ENCODE results near the gene HIVEP3.

HIVEP3 gene

DNA sequence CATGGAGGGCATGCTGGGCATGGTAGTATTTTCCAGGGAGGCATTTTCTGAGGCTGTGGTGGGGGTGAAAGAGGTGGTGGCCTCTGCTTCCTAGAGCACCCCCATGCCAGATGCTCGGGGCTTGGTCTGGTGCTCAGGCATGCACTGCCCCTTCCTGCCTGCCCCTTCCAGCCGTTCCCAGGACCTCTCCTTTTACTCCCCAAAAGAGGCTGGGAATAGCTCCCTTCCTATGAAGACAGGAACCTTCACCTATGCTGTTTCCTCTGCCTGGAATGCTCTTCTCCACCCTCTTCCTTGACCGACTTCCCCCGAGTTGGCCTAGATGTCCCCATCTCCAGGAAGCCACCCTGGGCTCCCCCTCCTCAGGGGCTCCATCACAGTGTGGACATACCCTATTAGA is 443.4 kb downstream of the HIVEP3 start:
- DNase-seq = no peak

DNA sequence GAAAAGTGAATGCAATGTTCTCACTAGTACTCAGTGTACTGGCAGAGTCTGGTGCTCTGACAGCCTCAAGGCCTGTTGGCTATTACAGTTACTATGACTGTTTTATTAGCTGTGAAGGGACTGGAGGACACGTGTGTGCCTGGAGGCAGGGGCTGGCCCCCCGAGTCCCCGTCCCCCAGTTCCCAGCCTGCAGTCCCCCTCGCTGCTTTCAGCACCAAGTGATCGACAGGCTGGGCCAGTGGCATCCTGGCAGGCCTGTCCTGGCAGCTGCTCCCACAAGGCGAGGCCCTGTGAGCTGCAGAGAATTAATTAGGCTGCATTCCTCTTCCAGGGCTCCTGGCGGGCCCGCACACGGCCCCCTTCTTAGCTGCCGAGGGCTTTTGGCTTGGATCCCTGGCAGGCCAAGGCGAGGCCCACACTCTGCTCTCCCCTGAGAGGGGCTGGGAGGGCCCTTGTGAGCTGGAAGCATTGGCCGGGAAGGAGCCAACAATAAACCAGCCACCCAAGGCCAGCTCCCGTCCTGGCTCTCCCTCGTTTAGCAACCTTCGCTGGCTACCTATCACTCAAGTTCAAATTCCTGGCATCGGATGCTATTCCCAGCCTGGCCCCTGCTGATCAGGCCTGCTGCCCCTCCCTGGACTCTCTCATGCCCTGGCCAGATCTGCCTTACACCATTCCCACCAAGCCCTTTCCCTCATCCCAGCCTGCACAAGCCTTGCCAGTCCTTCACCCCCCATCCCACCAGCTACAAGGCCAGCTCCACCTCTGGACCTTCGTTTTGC is 444.0 kb downstream of the HIVEP3 start:
- no peak for DNase-seq

DNA sequence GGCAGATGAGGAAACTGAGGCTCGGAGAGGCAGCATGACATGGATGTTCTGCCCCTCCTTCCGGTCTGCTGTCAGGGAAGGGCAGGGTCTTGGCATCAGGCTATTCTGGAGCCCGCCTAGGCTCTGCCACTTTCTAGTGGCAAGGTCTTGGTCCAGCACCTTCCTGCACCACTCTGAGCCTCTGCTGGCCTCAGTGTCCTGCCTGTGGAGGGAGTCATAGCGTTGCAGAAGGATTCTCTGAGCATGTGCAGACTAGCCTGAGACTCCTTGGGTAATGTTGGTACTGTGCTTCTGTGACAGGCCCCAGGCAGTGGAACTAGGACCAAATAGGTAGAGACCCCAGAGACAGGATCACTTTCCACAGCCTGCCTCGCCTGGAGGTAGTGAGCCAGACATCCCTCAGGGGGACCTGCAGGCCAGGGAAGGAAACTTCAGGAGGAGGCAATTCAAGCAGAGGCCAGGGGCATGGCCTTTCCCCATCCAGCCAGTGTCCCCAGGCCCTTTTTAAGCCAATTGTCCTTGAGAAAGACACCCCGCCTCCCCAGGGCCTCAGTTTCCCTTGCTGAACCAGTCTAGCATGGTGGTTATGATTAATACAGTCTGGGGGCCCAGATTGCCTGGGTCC is 444.9 kb downstream of the HIVEP3 start:
- DNase-seq = no peak

DNA sequence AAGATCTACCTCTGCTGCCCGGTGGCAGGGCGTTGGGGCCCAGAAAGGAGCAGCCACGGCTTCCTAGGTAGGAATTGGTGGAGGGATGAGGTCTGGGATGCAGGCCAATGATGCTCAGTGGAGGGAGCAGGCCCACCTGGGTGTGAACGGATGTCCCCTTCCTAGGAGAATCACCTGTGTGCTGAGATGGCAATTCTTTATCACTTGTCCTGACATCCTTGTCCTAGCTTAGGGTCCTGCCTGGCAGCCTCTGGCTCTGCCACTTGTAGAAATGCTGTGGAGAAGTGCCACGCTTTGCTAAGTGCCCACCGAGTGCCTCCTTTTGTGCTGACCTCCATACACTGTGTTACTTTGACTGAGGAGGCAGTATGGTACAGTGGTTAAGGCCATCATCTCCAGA is 447.1 kb downstream of the HIVEP3 start:
- DNase-seq = no peak

DNA sequence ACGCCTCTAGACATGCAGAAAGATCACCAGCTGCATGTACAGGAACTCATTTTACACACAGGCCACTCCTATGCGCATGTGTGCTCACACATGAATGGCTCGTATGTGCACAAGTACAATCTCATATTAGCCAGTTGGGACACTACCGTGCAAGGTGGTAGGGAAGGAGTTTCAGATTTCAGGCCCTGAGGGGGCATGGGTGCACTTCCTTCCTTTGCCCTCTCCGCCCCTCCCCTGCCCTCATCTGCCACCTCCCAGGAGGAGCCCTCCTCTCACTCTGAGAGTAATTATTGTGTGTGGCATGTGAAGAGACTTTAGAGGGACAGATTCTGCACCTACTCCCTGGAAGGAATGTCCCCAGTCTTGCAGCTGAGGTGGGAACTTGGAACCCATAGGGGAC is 449.0 kb downstream of the HIVEP3 start:
- no peak for DNase-seq

DNA sequence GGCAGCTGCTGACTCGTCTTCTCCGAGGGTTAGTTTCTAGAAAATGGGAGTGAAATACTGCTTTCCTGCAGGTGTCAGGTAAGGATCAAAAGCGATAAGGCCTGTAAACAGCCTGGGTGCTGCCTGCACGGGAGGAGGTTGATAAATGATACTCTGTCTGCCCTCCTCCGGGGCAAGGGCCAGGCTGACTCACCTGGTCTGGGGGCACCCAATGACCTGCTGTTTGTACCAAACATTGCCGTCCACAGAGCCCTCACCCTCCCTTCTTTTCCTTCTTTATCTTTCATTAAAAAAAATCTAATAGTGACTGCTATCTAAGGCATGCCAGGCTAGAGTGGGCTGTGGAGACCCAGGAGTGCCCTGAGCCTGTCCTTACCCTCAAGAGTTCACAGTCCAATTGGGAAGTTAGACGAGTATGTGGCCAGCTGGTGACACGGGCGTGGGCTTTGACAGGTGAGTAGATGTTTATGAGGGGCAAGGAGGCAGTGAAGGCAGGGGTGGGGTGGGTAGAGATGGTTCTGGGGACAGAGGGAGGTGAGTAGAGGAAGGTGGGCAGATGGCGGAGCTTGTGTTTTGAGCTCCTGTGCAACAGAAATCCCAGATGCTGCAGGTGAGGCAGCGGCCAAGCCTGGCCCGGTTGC is 450.5 kb downstream of the HIVEP3 start:
- no peak for DNase-seq

DNA sequence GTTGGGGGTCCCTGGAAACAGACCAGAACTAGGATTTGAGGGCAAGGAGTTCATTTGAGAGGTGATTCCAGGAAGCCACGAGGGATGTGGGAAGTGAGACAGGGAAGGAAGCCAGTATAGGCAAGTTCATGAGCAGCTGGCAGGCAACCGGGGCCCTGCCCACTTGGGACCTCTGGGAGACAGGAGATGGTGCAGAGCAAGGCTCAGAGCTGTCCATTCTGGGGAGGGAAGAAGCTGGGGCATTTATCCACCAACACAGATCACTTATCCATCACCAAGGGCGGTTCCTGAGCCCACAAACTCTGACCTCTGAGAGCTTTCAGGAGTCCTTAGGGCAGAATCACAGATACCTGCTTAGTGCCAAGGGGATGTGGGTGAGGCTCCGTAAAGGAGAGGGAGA is 451.0 kb downstream of the HIVEP3 start:
- DNase-seq = no peak

DNA sequence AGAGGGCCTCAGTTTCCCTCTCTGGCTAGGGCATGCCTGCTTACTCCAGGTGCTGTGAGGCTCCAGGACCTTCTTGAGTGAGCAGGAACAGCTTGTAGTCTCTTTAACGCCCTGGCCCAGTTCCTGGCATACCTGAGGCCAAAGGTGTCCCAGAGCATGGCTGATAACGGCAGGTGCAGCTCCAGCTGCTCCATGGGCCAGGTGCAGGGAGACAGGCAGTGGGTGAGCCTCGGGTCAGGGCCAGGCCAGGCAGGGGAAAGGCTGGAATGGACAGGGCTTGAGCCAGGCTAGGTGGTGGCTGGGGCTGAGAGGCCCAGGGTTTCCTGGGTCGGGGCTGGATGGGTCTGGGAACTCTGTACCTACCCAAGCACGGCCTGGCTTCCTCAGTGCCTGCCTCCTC is 452.6 kb downstream of the HIVEP3 start:
- no peak for DNase-seq

DNA sequence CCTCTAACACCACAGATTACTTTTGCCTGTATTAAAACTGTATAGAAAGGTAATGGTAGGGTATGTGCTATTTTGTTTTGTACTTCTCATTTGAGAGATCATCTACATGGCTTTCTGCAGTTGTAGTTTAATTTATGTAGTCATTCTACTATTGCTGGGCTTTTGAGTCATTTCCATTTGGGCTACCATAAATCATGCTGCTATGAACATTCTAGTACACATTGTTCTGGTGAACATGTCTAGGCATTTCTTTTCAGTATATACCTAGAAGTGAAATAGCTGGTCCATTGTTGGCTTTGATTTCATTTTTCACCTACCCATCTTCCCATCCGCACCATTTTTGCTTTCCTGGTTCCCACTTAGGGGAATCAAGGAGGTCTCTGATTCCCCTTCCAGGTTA is 453.0 kb downstream of the HIVEP3 start:
- no peak for DNase-seq

DNA sequence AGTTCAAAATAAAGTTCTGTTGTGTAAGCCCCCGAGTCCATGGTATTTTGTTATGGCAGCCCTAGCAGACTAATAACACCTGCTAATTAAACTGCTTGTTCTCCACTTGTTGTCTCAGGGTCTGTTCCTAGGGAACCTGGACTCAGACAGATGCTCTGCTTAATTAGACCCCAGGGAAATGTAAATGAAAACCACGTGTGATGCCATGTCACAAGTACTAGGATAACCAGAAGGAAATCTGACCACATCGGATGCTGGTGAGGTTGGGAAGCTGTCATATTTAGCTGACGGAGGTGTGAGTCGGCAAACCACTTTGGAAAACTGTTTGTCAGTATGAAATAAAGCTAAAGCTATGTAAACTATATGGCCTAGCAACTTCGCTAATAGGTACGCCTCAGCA is 453.8 kb downstream of the HIVEP3 start:
- DNase-seq = no peak

DNA sequence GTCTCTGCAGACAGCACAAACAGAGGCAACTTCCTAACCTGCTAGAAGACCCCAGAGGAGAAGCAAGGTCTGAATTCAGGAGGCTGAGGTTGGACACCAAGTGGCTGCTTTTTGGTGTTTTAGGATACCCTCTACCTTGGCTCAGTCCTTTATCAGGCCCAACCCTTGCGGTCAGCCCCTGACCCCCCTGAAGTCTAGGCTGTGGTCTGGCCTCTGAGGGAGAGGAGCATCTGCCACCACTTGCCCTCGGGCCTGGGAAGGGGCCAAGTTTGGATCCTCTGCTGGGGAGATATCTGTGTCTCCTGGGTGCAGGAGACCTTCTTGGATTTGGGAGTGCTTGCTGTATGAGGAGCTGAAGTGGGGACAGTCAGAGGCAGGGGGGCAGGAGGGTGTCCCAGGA is 455.2 kb downstream of the HIVEP3 start:
- DNase-seq = no peak

DNA sequence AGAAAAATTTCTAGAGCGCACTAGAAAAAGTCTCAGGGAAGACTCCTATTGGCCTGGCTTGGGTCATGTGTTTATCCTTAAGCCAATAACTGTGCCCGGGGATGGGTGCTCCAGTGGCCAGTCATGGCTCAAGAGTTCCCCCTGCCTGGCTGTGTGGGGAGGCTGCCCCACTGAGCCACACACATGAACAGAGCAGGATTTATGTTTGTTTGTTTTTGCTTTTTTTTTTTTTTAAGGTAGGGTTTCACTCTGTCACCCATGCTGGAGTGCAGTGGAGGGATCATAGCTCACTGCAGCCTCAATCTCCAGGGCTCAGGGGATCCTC is 456.1 kb downstream of the HIVEP3 start:
- DNase-seq = no peak

DNA sequence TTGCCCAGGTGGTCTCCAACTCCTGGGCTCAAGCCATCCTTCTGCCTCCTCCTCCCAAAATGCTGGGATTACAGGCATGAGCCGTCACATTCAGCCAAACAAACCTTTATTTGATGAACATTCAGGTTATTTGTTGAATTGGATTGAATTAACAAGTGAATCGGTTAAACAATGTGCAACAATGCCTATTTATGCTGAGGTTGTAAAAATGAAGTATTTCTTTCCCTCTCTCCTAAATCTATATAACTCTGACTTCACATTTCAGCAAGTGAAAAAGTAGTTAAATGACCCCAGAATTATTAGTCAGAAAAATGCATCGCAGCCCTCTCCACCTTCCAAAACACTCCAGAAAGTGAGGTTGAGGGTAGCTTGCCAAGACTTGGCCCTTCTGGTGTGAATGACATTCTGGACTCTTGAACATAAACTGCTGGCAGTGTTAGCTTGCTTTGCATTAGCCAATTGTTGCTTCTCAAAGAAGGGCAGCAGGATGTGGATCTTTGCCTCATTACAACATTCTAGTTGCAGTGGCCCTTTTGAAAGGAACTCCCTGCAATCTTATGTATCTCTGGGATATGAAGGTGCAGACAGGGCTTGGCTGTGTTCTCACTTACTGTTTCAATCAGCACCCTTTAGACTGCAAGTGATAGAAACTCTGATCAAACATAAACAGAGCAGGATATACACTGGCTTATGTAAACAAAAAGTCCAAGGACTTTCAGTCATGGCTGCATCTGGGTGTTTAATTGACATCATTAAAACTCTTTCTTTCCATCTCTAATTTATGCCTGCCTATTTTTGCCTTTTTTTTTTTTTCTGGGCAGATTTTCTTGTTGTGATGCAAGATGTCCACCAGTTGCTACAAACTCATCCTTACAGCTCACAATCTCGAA is 456.7 kb downstream of the HIVEP3 start:
- DNase-seq = no peak

DNA sequence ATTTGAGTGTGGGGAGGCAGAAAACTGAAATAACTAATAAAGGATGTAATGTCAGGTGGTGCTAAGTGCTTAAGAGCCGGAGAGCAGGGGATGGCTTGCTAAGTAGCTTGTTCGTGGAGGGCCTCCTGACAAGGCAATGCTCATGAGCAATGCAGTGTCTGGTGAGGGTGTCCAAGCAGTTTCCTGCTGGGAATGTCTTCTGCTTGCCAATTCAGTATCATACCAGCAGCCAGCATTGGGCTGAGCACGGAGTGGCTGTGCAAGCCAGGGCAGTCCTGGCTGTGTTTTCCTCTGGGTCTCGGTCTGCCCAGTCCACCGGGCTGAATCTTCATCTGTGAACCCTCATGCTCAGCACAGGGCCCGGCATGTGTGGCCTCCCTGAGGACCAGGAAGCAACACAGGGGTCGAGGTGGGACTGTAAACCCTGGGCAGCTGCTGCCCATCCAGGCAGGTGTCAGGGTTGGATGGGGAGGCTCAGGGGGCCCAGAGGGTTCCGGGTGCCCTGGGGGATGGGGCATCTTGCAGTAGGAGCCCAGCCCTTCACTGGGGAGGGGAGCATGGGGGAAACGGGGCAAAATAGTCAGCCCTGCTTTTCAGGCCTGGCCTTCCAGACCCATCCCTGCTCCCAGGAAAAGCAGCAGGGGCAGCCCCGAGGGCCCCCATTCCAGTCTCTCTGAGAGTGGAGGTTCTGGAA is 461.7 kb downstream of the HIVEP3 start:
- DNase-seq = no peak

Data from stimulated activated CD4-positive, alpha-beta T cell treated with anti-CD3 and anti-CD28 coated beads, Interleukin-4, amount 100 ng/mL, for 1 hour (primary cell).